Nephron (organoid): ENCODE results near the gene AQR.

ENCODE experiments used
- H3K27ac Mint-ChIP-seq, 3 experiments: 2 replicates each; pipeline ENCODE4 v1.8.0; 2020; ENCODE audit warnings: mixed read lengths in 3 of 3, mild to moderate bottlenecking in 2 of 3, moderate library complexity in 1 of 3
- H3K27me3 Mint-ChIP-seq: 2 replicates; pipeline ENCODE4 v1.8.0; 2021; ENCODE audit warnings: low read depth, mild to moderate bottlenecking, moderate library complexity, mixed read lengths
- H3K36me3 Mint-ChIP-seq: 2 replicates; pipeline ENCODE4 v1.8.0; 2020; ENCODE audit warnings: low read depth, mixed read lengths
- H3K4me1 Mint-ChIP-seq: 2 replicates; pipeline ENCODE4 v1.8.0; 2020; ENCODE audit warnings: mixed read lengths
- H3K4me3 Mint-ChIP-seq, 3 experiments: 2 replicates each; pipeline ENCODE4 v1.8.0; 2020; ENCODE audit warnings: mild to moderate bottlenecking in 3 of 3, mixed read lengths in 3 of 3, moderate library complexity in 2 of 3
- H3K9me3 Mint-ChIP-seq: 2 replicates; pipeline ENCODE4 v1.8.0; 2020; ENCODE audit warnings: mixed read lengths
- CTCF ChIP-seq, 3 experiments: fragments of 200-600 bp; sonication (generic); IDR thresholded peaks; one replicate each; pipeline ENCODE4 v1.5.0; 2021; ENCODE audit warnings: antibody characterized with exemption in 3 of 3; ENCODE audit not compliant: unreplicated experiment in 3 of 3

Gene AQR

GRCh38 chr15:34890424-34890823 is 79.1 kb downstream of the AQR start:
- Mint-ChIP-seq H3K27ac (no peak overlapping the region), H3K4me1 (no peaks in the 10 kb centered on the region), H3K27me3 (no peaks in the 10 kb centered on the region), H3K9me3 (peaks cover 16% of the 10 kb centered on the region), H3K36me3 (peaks cover 71% of the 10 kb centered on the region), H3K4me3 (no peak overlapping the region)
- no peak for TF ChIP-seq CTCF (IDR thresholded peaks at IDR 0.05; ENCODE audit: unreplicated experiment in 3 of 3)

- TF ChIP-seq CTCF (IDR thresholded peaks at IDR 0.05; ENCODE audit: unreplicated experiment in 3 of 3): no peak
- Mint-ChIP-seq H3K9me3 (peaks cover 15% of the 10 kb centered on the region), H3K36me3 (peaks cover 73% of the 10 kb centered on the region), H3K27me3 (no peaks in the 10 kb centered on the region), H3K4me1 (no peaks in the 10 kb centered on the region), H3K4me3 (no peak overlapping the region), H3K27ac (no peak overlapping the region)
Measured at GRCh38 chr15:34889476-34889875, 80.1 kb downstream of the AQR start.

- TF ChIP-seq CTCF (IDR thresholded peaks at IDR 0.05; ENCODE audit: unreplicated experiment in 3 of 3): no peak
- no peaks in the 10 kb centered on the region for H3K27me3 Mint-ChIP-seq
- no peaks in the 10 kb centered on the region for H3K4me1 Mint-ChIP-seq
- H3K27ac Mint-ChIP-seq: no peak overlapping the region
- no peak overlapping the region for H3K4me3 Mint-ChIP-seq
- H3K9me3 Mint-ChIP-seq: no peaks in the 10 kb centered on the region
- peaks cover 61% of the 10 kb centered on the region for H3K36me3 Mint-ChIP-seq
Measured at GRCh38 chr15:34886134-34886533, 83.4 kb downstream of the AQR start.

- peaks cover 62% of the 10 kb centered on the region for H3K36me3 Mint-ChIP-seq
- no peak overlapping the region for H3K4me3 Mint-ChIP-seq
- no peaks in the 10 kb centered on the region for H3K27me3 Mint-ChIP-seq
- no peak for TF ChIP-seq CTCF (IDR thresholded peaks at IDR 0.05; ENCODE audit: unreplicated experiment in 3 of 3)
- no peak overlapping the region for H3K27ac Mint-ChIP-seq
- no peaks in the 10 kb centered on the region for H3K9me3 Mint-ChIP-seq
- no peaks in the 10 kb centered on the region for H3K4me1 Mint-ChIP-seq
Measured at GRCh38 chr15:34883633-34884032, 85.9 kb downstream of the AQR start.

- Mint-ChIP-seq H3K4me3 (no peak overlapping the region), H3K36me3 (peaks cover 66% of the 10 kb centered on the region), H3K4me1 (no peaks in the 10 kb centered on the region), H3K27me3 (no peaks in the 10 kb centered on the region), H3K9me3 (no peaks in the 10 kb centered on the region), H3K27ac (no peak overlapping the region)
- no peak for TF ChIP-seq CTCF (IDR thresholded peaks at IDR 0.05; ENCODE audit: unreplicated experiment in 3 of 3)
Measured at GRCh38 chr15:34883042-34883441, 86.5 kb downstream of the AQR start.

- H3K27me3 Mint-ChIP-seq: no peaks in the 10 kb centered on the region
- H3K4me3 Mint-ChIP-seq: no peak overlapping the region
- H3K27ac Mint-ChIP-seq: no peak overlapping the region
- H3K4me1 Mint-ChIP-seq: no peaks in the 10 kb centered on the region
- peaks cover 67% of the 10 kb centered on the region for H3K36me3 Mint-ChIP-seq
- H3K9me3 Mint-ChIP-seq: no peaks in the 10 kb centered on the region
- TF ChIP-seq CTCF (IDR thresholded peaks at IDR 0.05; ENCODE audit: unreplicated experiment in 3 of 3): no peak
Measured at GRCh38 chr15:34879107-34879506, 90.4 kb downstream of the AQR start.
